GM12891 (cell line): ENCODE results near the gene GRM8.

Source experiments
- POLR2A ChIP-seq: IDR thresholded peaks from 2 replicates; pipeline ENCODE4 v1.6.1; 2011; ENCODE audit warnings: low read depth, low read length, control low read depth
- TAF1 ChIP-seq: IDR thresholded peaks from 2 replicates; pipeline ENCODE4 v1.6.1; 2011; ENCODE audit warnings: low read depth, low read length, control low read depth

DNA sequence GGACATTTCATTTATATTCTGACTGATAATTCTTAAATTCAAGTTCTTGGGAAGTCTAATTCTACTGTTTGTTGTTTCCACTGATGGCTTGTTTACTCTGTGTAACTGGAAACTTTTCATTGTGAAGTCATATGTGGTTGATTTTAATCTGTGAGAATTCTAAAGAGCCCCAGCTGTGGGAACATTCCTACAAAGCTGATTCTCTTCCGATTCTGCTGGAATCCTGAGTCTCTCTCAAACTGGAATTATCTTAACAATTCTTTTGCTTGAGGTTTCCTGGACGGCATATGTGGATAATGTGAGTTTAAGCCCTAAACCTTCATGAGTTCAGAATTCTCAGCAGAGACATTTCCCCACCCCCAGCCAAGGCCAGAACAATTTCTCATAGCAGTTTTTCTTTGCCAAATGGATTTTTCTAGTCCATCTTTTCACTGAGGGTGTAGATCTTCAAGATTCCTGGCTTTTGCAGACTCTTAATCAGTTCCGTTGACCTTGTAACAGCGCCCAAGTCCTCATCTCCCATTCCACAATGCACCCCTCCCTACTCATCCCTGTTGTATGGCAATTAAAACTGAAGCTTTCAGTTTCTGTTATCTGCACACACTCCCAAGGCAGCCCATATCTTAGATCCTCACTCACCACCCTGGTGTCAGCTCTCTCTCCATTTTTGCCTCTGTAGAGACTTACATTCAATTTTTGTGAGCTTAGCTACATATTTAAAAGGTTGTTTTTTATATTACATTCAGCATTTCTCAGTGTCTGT is 37.6 kb downstream of the GRM8 start:
- TF ChIP-seq POLR2A (no peak), TAF1 (no peak)
